Coronary artery (tissue), 2 donors: ENCODE measurements around the gene HSPA1A.
A peak's percentile ranks its signal among the peaks of the same experiment; 100 is the strongest.
"Not testable (repeated sequence)": the region's sequence is repeated elsewhere in the genome, so short reads cannot be mapped to it uniquely, and the experiment has no call there.

Experiments
- DNase-seq: peaks from one replicate; pipeline ENCODE4 v3.0.0-alpha.2; 2017; ENCODE audit warnings: low spot score
- H3K27ac ChIP-seq, 2 donors: fragments of 200-600 bp; sonication (generic); one replicate each; pipeline ENCODE4 v1.5.1; 2016 to 2019
- H3K4me3 ChIP-seq: fragments of 200-600 bp; sonication (generic); 2 replicates; pipeline ENCODE4 v1.5.1; 2016; ENCODE audit warnings: mild to moderate bottlenecking, moderate library complexity
- CTCF ChIP-seq: fragments of 200-600 bp; sonication (generic); IDR thresholded peaks from one replicate; pipeline ENCODE4 v1.5.1; 2019; ENCODE audit warnings: antibody characterized with exemption

The HSPA1A gene

GRCh38 chr6:31861150-31861549 is 45.8 kb downstream of the HSPA1A start:
- no peak overlapping the region for H3K4me3 ChIP-seq
- no peak for TF ChIP-seq CTCF
- no peak for DNase-seq
- H3K27ac ChIP-seq = no peak overlapping the region

- DNase-seq = no peak
- H3K27ac ChIP-seq = peak overlapping the region in 1 of 2 donors; percentile 78
- no peak for TF ChIP-seq CTCF
- peak overlapping the region; percentile 97 for H3K4me3 ChIP-seq
Observed at GRCh38 chr6:31861919-31862343, 46.6 kb downstream of the HSPA1A start.

GRCh38 chr6:31862344-31863235 is 47.2 kb downstream of the HSPA1A start, which contains the start of gene NEU1:
Gene NEU1, minus strand, starts transcription at chr6:31862821. Its CDS starts 45 bp downstream, at chr6:31862776.
- Histone ChIP-seq H3K27ac (peak within 1 kb of the TSS; percentile 78 to 96), H3K4me3 (peak within 1 kb of the TSS; percentile 97)
- TF ChIP-seq CTCF = no peak
- peak; percentile 100 for DNase-seq

GRCh38 chr6:31864123-31864562 is 48.8 kb downstream of the HSPA1A start:
- Histone ChIP-seq H3K4me3 (peak overlapping the region; percentile 97), H3K27ac (peak overlapping the region; percentile 58 to 81)
- DNase-seq = not testable (repeated sequence)

- Histone ChIP-seq H3K27ac (no peak overlapping the region), H3K4me3 (no peak overlapping the region)
- no peak for DNase-seq
- no peak for TF ChIP-seq CTCF
Observed at GRCh38 chr6:31864818-31865204, 49.5 kb downstream of the HSPA1A start.

GRCh38 chr6:31865205-31866118 is 50.1 kb downstream of the HSPA1A start:
- no peak for DNase-seq
- Histone ChIP-seq H3K4me3 (no peak overlapping the region), H3K27ac (no peak overlapping the region)
- TF ChIP-seq CTCF = no peak
